CD14-positive monocyte (primary cell): Measurements from ENCODE around the gene TRIM45. TPM values are rescaled to one million over a fixed set of nuclear protein-coding genes. Genes with fewer than 3 reads are reported as not detected.

Experiments
- DNase-seq, 3 donors: peaks; one replicate each; pipeline ENCODE4 v3.0.0-alpha.2; 2011 to 2022
- H2AFZ ChIP-seq: 2 replicates; pipeline ENCODE4 v1.6.0; 2012; ENCODE audit warnings: mild to moderate bottlenecking, low read depth, low read length, inconsistent platforms; ENCODE audit not compliant: insufficient read depth, poor library complexity, severe bottlenecking
- H3K27ac ChIP-seq, 2 donors: 1 replicate in 1 of 2; 2 replicates in 1 of 2; pipeline ENCODE4 v1.5.1; 2012 to 2013; ENCODE audit warnings: low read length in 2 of 2, control low read depth in 1 of 2, inconsistent platforms in 1 of 2, low read depth in 1 of 2, mild to moderate bottlenecking in 1 of 2
- H3K27me3 ChIP-seq, 2 donors: one replicate each; pipeline versions ENCODE4 v1.6.0 to v1.6.1; 2011 to 2013; ENCODE audit warnings: low read length in 2 of 2; ENCODE audit not compliant: control insufficient read depth in 2 of 2, insufficient read depth in 2 of 2
- H3K36me3 ChIP-seq, 2 donors: replicated peaks in 1 of 2; 1 replicate in 1 of 2; 2 replicates in 1 of 2; pipeline versions ENCODE4 v1.5.1 to v1.6.1; 2012 to 2013; ENCODE audit warnings: low read length in 2 of 2, control low read depth in 1 of 2, inconsistent platforms in 1 of 2, mild to moderate bottlenecking in 1 of 2; ENCODE audit not compliant: insufficient read depth in 2 of 2, control insufficient read depth in 1 of 2
- H3K4me1 ChIP-seq, 2 donors: 1 replicate in 1 of 2; 2 replicates in 1 of 2; pipeline versions ENCODE4 v1.5.1 to v1.6.1; 2012 to 2013; ENCODE audit warnings: low read length in 2 of 2, control low read depth in 1 of 2, inconsistent platforms in 1 of 2, mild to moderate bottlenecking in 1 of 2, moderate library complexity in 1 of 2; ENCODE audit not compliant: insufficient read depth in 2 of 2, control insufficient read depth in 1 of 2
- H3K4me2 ChIP-seq: replicated peaks from 2 replicates; pipeline ENCODE3; 2012; ENCODE audit warnings: low read length, moderate library complexity, mild to moderate bottlenecking; ENCODE audit not compliant: poor library complexity, severe bottlenecking; ENCODE audit errors: extremely low read depth
- H3K4me3 ChIP-seq, 3 experiments: fragments of 200-600 bp in 1 of 3; sonication (generic) in 1 of 3; replicated peaks in 1 of 3; 1 replicate in 2 of 3; 2 replicates in 1 of 3; pipeline ENCODE4 v1.5.1; 2011 to 2013; ENCODE audit warnings: low read length in 3 of 3, mild to moderate bottlenecking in 3 of 3, control low read depth in 2 of 3, low read depth in 2 of 3, inconsistent platforms in 1 of 3, moderate library complexity in 1 of 3
- H3K79me2 ChIP-seq: 2 replicates; pipeline ENCODE4 v1.6.0; 2012; ENCODE audit warnings: mild to moderate bottlenecking, control low read depth, inconsistent platforms, low read length, moderate library complexity; ENCODE audit not compliant: insufficient read depth
- H3K9ac ChIP-seq: 2 replicates; pipeline ENCODE4 v1.6.0; 2017; ENCODE audit warnings: low read length, mild to moderate bottlenecking; ENCODE audit not compliant: insufficient read depth, poor library complexity, severe bottlenecking
- H3K9me3 ChIP-seq, 2 donors: replicated peaks in 1 of 2; 1 replicate in 1 of 2; 2 replicates in 1 of 2; pipeline versions ENCODE4 v1.5.1 to v1.6.1; 2012 to 2013; ENCODE audit warnings: low read length in 2 of 2, control low read depth in 1 of 2; ENCODE audit not compliant: control insufficient read depth in 1 of 2, insufficient read depth in 1 of 2
- H4K20me1 ChIP-seq: 2 replicates; pipeline ENCODE4 v1.6.0; 2012; ENCODE audit warnings: mild to moderate bottlenecking, low read length, control low read depth, moderate library complexity; ENCODE audit not compliant: insufficient read depth
- H3K27ac Mint-ChIP-seq, 7 donors: one replicate each; pipeline ENCODE4 v1.8.0; 2020; ENCODE audit warnings: mild to moderate bottlenecking in 7 of 7, mixed read lengths in 7 of 7, moderate library complexity in 6 of 7, inconsistent platforms in 2 of 7
- H3K27me3 Mint-ChIP-seq, 3 donors: one replicate each; pipeline ENCODE4 v1.8.0; 2021 to 2022; ENCODE audit warnings: low read depth in 3 of 3, mild to moderate bottlenecking in 3 of 3, mixed read lengths in 3 of 3, moderate library complexity in 3 of 3, inconsistent platforms in 1 of 3
- H3K36me3 Mint-ChIP-seq, 2 donors: one replicate each; pipeline ENCODE4 v1.8.0; 2020; ENCODE audit warnings: mixed read lengths in 2 of 2, inconsistent platforms in 1 of 2, mild to moderate bottlenecking in 1 of 2
- H3K4me1 Mint-ChIP-seq: one replicate; pipeline ENCODE4 v1.8.0; 2020; ENCODE audit warnings: mild to moderate bottlenecking, mixed read lengths
- H3K4me3 Mint-ChIP-seq, 2 donors: one replicate each; pipeline ENCODE4 v1.8.0; 2020; ENCODE audit warnings: mild to moderate bottlenecking in 2 of 2, mixed read lengths in 2 of 2, moderate library complexity in 1 of 2
- H3K9me3 Mint-ChIP-seq, 7 donors: one replicate each; pipeline ENCODE4 v1.8.0; 2020 to 2022; ENCODE audit warnings: mixed read lengths in 7 of 7, mild to moderate bottlenecking in 6 of 7, moderate library complexity in 6 of 7, inconsistent platforms in 2 of 7
- WGBS: methylation state at CpG from one replicate; pipeline ENCODE4 v1.1.5; 2013; ENCODE audit warnings: missing lambda C conversion rate; ENCODE audit not compliant: insufficient coverage; 5-methylcytosine and 5-hydroxymethylcytosine counted together
- intact Hi-C, 2 donors: fragments of 100-400 bp; cut with micrococcal nuclease; formaldehyde crosslinking; loops; one replicate each; pipeline versions ENCODE4 v1.15.0 to v1.15.1; 2023
- polyA plus RNA-seq, 3 donors: library from polyadenylated mRNA; depleted of rRNA in 1 of 3; unstranded in 2 of 3; stranded (reverse) in 1 of 3; fragments of 300-500 nt in 2 of 3; fragments of >200 nt in 1 of 3; fragmentation: Illumina TruSeq in 2 of 3; gene quantifications; 1 replicate in 2 of 3; 2 replicates in 1 of 3; pipeline ENCODE4 v1.2.3, GENCODE V29; 2012 to 2021
- TF ChIP-seq, protein P1 (sequence below): fragments of 200-600 bp; IDR thresholded peaks from one replicate; pipeline ENCODE4 v1.8.0; 2022; ENCODE audit warnings: antibody characterized with exemption, mild to moderate bottlenecking

Gene TRIM45
- polyA plus RNA-seq, 3 donors = 0.85 to 1.4 TPM; not detected in 1

DNA sequence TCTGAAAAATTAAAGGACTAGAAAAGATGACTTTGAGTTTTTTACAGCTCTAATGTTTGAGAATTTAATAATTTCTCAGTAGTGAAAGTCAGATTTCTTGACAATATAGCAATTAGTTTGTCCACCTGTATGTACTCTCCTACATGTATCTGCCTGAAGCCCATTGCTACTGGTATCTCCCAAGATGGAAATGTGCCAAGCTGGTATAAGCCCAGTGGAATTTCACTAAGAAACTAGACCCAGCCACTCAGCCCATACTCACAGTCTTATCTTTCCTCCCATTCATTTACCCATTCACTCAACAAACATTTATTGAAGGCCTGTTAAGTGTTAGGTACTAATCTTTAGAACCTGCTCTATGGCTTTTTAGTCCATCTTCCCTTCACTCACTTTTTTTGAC is 21.6 kb upstream of the TRIM45 start:
- peaks cover 0 to 3% (median 1%) of the 10 kb centered on the region in 3 donors for H3K27me3 Mint-ChIP-seq
- no peaks in the 10 kb centered on the region for H3K4me1 Mint-ChIP-seq
- Histone ChIP-seq H3K9me3 (no peaks in the 10 kb centered on the region), H3K4me1 (no peaks in the 10 kb centered on the region), H2AFZ (no peak overlapping the region), H3K4me3 (no peak overlapping the region), H3K27ac (no peak overlapping the region), H4K20me1 (no peaks in the 10 kb centered on the region), H3K9ac (no peak overlapping the region), H3K4me2 (no peak overlapping the region), H3K27me3 (no peaks in the 10 kb centered on the region), H3K36me3 (no peaks in the 10 kb centered on the region), H3K79me2 (no peaks in the 10 kb centered on the region)
- H3K9me3 Mint-ChIP-seq = peaks cover 0 to 1% (median 0%) of the 10 kb centered on the region in 7 donors
- H3K27ac Mint-ChIP-seq = no peak overlapping the region
- intact Hi-C loops = no loop called here
- H3K4me3 Mint-ChIP-seq = no peak overlapping the region
- H3K36me3 Mint-ChIP-seq = no peaks in the 10 kb centered on the region
- no peak for DNase-seq
- TF ChIP-seq, protein P1, sequence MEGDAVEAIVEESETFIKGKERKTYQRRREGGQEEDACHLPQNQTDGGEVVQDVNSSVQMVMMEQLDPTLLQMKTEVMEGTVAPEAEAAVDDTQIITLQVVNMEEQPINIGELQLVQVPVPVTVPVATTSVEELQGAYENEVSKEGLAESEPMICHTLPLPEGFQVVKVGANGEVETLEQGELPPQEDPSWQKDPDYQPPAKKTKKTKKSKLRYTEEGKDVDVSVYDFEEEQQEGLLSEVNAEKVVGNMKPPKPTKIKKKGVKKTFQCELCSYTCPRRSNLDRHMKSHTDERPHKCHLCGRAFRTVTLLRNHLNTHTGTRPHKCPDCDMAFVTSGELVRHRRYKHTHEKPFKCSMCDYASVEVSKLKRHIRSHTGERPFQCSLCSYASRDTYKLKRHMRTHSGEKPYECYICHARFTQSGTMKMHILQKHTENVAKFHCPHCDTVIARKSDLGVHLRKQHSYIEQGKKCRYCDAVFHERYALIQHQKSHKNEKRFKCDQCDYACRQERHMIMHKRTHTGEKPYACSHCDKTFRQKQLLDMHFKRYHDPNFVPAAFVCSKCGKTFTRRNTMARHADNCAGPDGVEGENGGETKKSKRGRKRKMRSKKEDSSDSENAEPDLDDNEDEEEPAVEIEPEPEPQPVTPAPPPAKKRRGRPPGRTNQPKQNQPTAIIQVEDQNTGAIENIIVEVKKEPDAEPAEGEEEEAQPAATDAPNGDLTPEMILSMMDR = no peak

DNA sequence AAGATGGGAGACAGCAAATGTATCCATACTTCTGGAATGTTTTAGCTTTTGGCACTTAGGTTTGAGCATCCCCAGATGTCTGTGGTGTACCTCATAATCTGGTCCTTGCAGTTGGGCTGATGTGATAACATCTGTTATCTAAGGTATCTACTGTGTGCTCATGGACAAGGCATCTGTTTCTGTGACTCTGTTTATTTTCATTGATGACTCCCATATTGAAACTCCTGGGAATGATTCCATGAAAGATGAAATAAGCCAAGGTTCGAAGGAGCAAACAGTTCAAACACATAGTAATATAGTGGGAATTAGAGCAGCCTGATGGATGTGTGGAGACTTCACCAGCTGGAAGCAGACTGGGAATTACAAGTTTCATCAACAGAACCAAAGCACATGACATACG is 20.7 kb upstream of the TRIM45 start:
- H3K4me3 ChIP-seq = no peak overlapping the region
- WGBS = no CpG with 5 or more reads among the region's 2 CpGs
- H2AFZ ChIP-seq = no peak overlapping the region
- no peak overlapping the region for H3K4me2 ChIP-seq
- H3K9ac ChIP-seq = no peak overlapping the region
- TF ChIP-seq, protein P1 = no peak
- no peaks in the 10 kb centered on the region for H3K36me3 ChIP-seq
- H3K79me2 ChIP-seq = no peaks in the 10 kb centered on the region
- no peaks in the 10 kb centered on the region for H3K27me3 ChIP-seq
- no peaks in the 10 kb centered on the region for H3K9me3 ChIP-seq
- no peak overlapping the region for H3K4me3 Mint-ChIP-seq
- H3K4me1 Mint-ChIP-seq = no peaks in the 10 kb centered on the region
- intact Hi-C loops = no loop called here
- H3K27ac Mint-ChIP-seq = no peak overlapping the region
- H3K9me3 Mint-ChIP-seq = peaks cover 0 to 1% (median 0%) of the 10 kb centered on the region in 7 donors
- no peak for DNase-seq
- H3K27me3 Mint-ChIP-seq = peaks cover 0 to 3% (median 1%) of the 10 kb centered on the region in 3 donors
- no peak overlapping the region for H3K27ac ChIP-seq
- no peaks in the 10 kb centered on the region for H3K4me1 ChIP-seq
- no peaks in the 10 kb centered on the region for H3K36me3 Mint-ChIP-seq
- no peaks in the 10 kb centered on the region for H4K20me1 ChIP-seq
